HepG2 (cell line): Measurements from ENCODE around the gene LSM11. TPM values are rescaled to one million over a fixed set of nuclear protein-coding genes. Genes with fewer than 3 reads are reported as not detected.

Source experiments
- CBFB ChIP-seq: sonication (generic); formaldehyde crosslinking; IDR thresholded peaks from 2 replicates; pipeline ENCODE4 v1.4.0; 2020; ENCODE audit warnings: missing genetic modification reagents
- CREB3 ChIP-seq: sonication (generic); formaldehyde crosslinking; IDR thresholded peaks from 2 replicates; pipeline ENCODE4 v1.5.0; 2020; ENCODE audit warnings: missing genetic modification reagents
- DNMT1 ChIP-seq: sonication (generic); formaldehyde crosslinking; IDR thresholded peaks from 2 replicates; pipeline ENCODE4 v1.5.1; 2020; ENCODE audit warnings: mild to moderate bottlenecking, missing genetic modification reagents
- ELF1 ChIP-seq: sonication (generic); formaldehyde crosslinking; IDR thresholded peaks from 2 replicates; pipeline ENCODE4 v1.4.0; 2020; ENCODE audit warnings: missing genetic modification reagents
- HCFC1 ChIP-seq: fragments of 150-350 bp; IDR thresholded peaks from 2 replicates; pipeline ENCODE4 v1.6.1; 2014; ENCODE audit warnings: low read depth, low read length
- HIC2 ChIP-seq: sonication (generic); formaldehyde crosslinking; IDR thresholded peaks from 2 replicates; pipeline ENCODE4 v1.9.0; 2022; ENCODE audit warnings: low read depth, missing genetic modification reagents
- NAIF1 ChIP-seq: sonication (generic); formaldehyde crosslinking; IDR thresholded peaks from 2 replicates; pipeline ENCODE4 v1.5.0; 2020; ENCODE audit warnings: mild to moderate bottlenecking, missing genetic modification reagents, borderline replicate concordance
- POLR2AphosphoS2 ChIP-seq: IDR thresholded peaks from 2 replicates; pipeline ENCODE4 v1.6.1; 2011; ENCODE audit warnings: low read depth, low read length, improper control_type of control experiment
- RXRA ChIP-seq: sonication (generic); formaldehyde crosslinking; IDR thresholded peaks from 2 replicates; pipeline ENCODE4 v1.5.1; 2020; ENCODE audit warnings: missing genetic modification reagents
- SALL1 ChIP-seq: sonication (generic); formaldehyde crosslinking; IDR thresholded peaks from 2 replicates; pipeline ENCODE4 v1.8.0; 2022; ENCODE audit warnings: mild to moderate bottlenecking, missing genetic modification reagents
- SKIL ChIP-seq: sonication (generic); formaldehyde crosslinking; IDR thresholded peaks from 2 replicates; pipeline ENCODE4 v1.8.0; 2022; ENCODE audit warnings: missing genetic modification reagents, mild to moderate bottlenecking, moderate library complexity, borderline replicate concordance
- SMYD3 ChIP-seq: sonication (generic); formaldehyde crosslinking; IDR thresholded peaks from 2 replicates; pipeline ENCODE4 v1.8.1; 2023; ENCODE audit warnings: mild to moderate bottlenecking, missing genetic modification reagents
- SNAPC2 ChIP-seq: sonication (generic); formaldehyde crosslinking; IDR thresholded peaks from 2 replicates; pipeline ENCODE4 v1.8.1; 2022; ENCODE audit warnings: mild to moderate bottlenecking, missing genetic modification reagents
- SNAPC5 ChIP-seq: sonication (generic); formaldehyde crosslinking; IDR thresholded peaks from 2 replicates; pipeline ENCODE4 v1.8.1; 2023; ENCODE audit warnings: mild to moderate bottlenecking, missing genetic modification reagents, borderline replicate concordance
- TFAP4 ChIP-seq: sonication (generic); IDR thresholded peaks from 2 replicates; pipeline ENCODE4 v1.6.1; 2016; ENCODE audit warnings: low read depth, borderline replicate concordance
- ZBTB10 ChIP-seq: sonication (generic); formaldehyde crosslinking; IDR thresholded peaks from 2 replicates; pipeline ENCODE4 v1.4.0; 2020; ENCODE audit warnings: missing genetic modification reagents, borderline replicate concordance
- ZBTB7B ChIP-seq: sonication (generic); formaldehyde crosslinking; IDR thresholded peaks from 2 replicates; pipeline ENCODE4 v1.4.0; 2020; ENCODE audit warnings: missing genetic modification reagents
- ZIK1 ChIP-seq: sonication (generic); formaldehyde crosslinking; IDR thresholded peaks from 2 replicates; pipeline ENCODE4 v1.5.0; 2020; ENCODE audit warnings: mild to moderate bottlenecking, low read depth, missing genetic modification reagents, borderline replicate concordance
- ZNF354B ChIP-seq: sonication (generic); formaldehyde crosslinking; IDR thresholded peaks from 2 replicates; pipeline ENCODE4 v1.8.0; 2022; ENCODE audit warnings: mild to moderate bottlenecking, missing genetic modification reagents
- ZNF619 ChIP-seq: sonication (generic); formaldehyde crosslinking; IDR thresholded peaks from 2 replicates; pipeline ENCODE4 v1.4.0; 2020; ENCODE audit warnings: mild to moderate bottlenecking, missing genetic modification reagents
- polyA plus RNA-seq, 8 experiments: library from polyadenylated mRNA; depleted of rRNA in 3 of 8; stranded (reverse) in 7 of 8; unstranded in 1 of 8; fragments of >200 nt; fragmentation: Illumina TruSeq in 4 of 8; extraction: Trizol in 4 of 8; gene quantifications; 2 replicates each; pipeline versions ENCODE4 v1.2.1 to v1.2.3, GENCODE V29; 2011 to 2016; ENCODE audit warnings: low read depth in 4 of 8, missing spikeins in 1 of 8, mixed read lengths in 1 of 8; ENCODE audit not compliant: insufficient read depth in 1 of 8
- total RNA-seq, 5 experiments: library from RNA; depleted of rRNA; stranded (reverse); fragments of >200 nt; fragmentation: Illumina TruSeq; extraction: Trizol; gene quantifications; 2 replicates each; pipeline ENCODE4 v1.2.3, GENCODE V29; 2016; ENCODE audit warnings: low read depth in 1 of 5

Gene LSM11
- total and polyA plus RNA-seq, 2 of the 13 experiments (the other 11 are each of a cell fraction or from before 2014, with no cell fraction given) = 4.5 to 7.2 TPM

- TF ChIP-seq HIC2 (CRISPR knock-in tag) (0 out of 2 replicates have a peak, but pooled peaks have one; percentile 19), ZIK1 (CRISPR knock-in tag) (peak; percentile 73; the same call in 1 of the 2 replicates), SNAPC5 (CRISPR knock-in tag) (0 out of 2 replicates have a peak, but pooled peaks have one; percentile 36), ZNF354B (CRISPR knock-in tag) (peak; percentile 95; the same call in 1 of the 2 replicates), SMYD3 (CRISPR knock-in tag) (0 out of 2 replicates have a peak, but pooled peaks have one; percentile 73), CREB3 (CRISPR knock-in tag) (0 out of 2 replicates have a peak, but pooled peaks have one; percentile 62), SALL1 (CRISPR knock-in tag) (peak; percentile 92), HCFC1 (peak; percentile 43; the same call in 1 of the 2 replicates), RXRA (CRISPR knock-in tag) (peak; percentile 50; the same call in 1 of the 2 replicates), ELF1 (CRISPR knock-in tag) (peak; percentile 89), TFAP4 (no peak), NAIF1 (CRISPR knock-in tag) (no peak), SKIL (CRISPR knock-in tag) (no peak), ZBTB7B (CRISPR knock-in tag) (peak; percentile 24; the same call in 1 of the 2 replicates), ZBTB10 (CRISPR knock-in tag) (peak; percentile 89; the same call in 1 of the 2 replicates), SNAPC2 (CRISPR knock-in tag) (0 out of 2 replicates have a peak, but pooled peaks have one; percentile 35), ZNF619 (peak; percentile 96), DNMT1 (no peak), POLR2AphosphoS2 (no peak), CBFB (CRISPR knock-in tag) (no peak)
Observed at GRCh38 chr5:157731272-157732129, 12.0 kb upstream of the LSM11 start, which contains the start of gene THG1L (continued).
